Liver (tissue), 9 donors: ENCODE results near the gene AKR1B1. TPM values are rescaled to one million over a fixed set of nuclear protein-coding genes. Genes with fewer than 3 reads are reported as not detected.

Experiments used
- DNase-seq: peaks from one replicate; pipeline ENCODE4 v3.0.0-alpha.2; 2017; ENCODE audit warnings: low spot score
- H3K27ac ChIP-seq, 2 donors: one replicate each; pipeline ENCODE4 v1.7.0; 2013; ENCODE audit warnings: inconsistent platforms in 2 of 2, low read length in 2 of 2, control low read depth in 1 of 2, low read depth in 1 of 2, mild to moderate bottlenecking in 1 of 2
- H3K27me3 ChIP-seq, 4 donors: one replicate each; pipeline versions ENCODE4 v1.6.1 to v1.7.0; 2013; ENCODE audit warnings: low read length in 3 of 4, inconsistent platforms in 1 of 4, mild to moderate bottlenecking in 1 of 4, moderate library complexity in 1 of 4; ENCODE audit not compliant: control insufficient read depth in 4 of 4, insufficient read depth in 4 of 4
- H3K36me3 ChIP-seq, 4 donors: one replicate each; pipeline versions ENCODE4 v1.6.1 to v1.7.0; 2013; ENCODE audit warnings: low read length in 3 of 4, mild to moderate bottlenecking in 3 of 4, low read depth in 1 of 4, moderate library complexity in 1 of 4; ENCODE audit not compliant: control insufficient read depth in 4 of 4, insufficient read depth in 3 of 4
- H3K4me1 ChIP-seq, 4 donors: one replicate each; pipeline versions ENCODE4 v1.6.1 to v1.7.0; 2013; ENCODE audit warnings: low read length in 3 of 4, mild to moderate bottlenecking in 3 of 4, moderate library complexity in 1 of 4; ENCODE audit not compliant: control insufficient read depth in 4 of 4, insufficient read depth in 4 of 4
- H3K4me3 ChIP-seq, 3 donors: one replicate each; pipeline versions ENCODE4 v1.6.1 to v1.7.0; 2013; ENCODE audit warnings: low read length in 3 of 3, control low read depth in 1 of 3, low read depth in 1 of 3, mild to moderate bottlenecking in 1 of 3
- H3K9ac ChIP-seq, 2 donors: one replicate each; pipeline ENCODE4 v1.7.0; 2013; ENCODE audit warnings: low read length in 2 of 2, mild to moderate bottlenecking in 2 of 2, moderate library complexity in 2 of 2, control low read depth in 1 of 2, low read depth in 1 of 2
- H3K9me3 ChIP-seq, 4 donors: one replicate each; pipeline versions ENCODE4 v1.6.1 to v1.7.0; 2013; ENCODE audit warnings: low read length in 3 of 4; ENCODE audit not compliant: control insufficient read depth in 4 of 4
- ATF3 ChIP-seq: IDR thresholded peaks from 2 replicates; pipeline ENCODE4 v1.6.1; 2016; ENCODE audit warnings: antibody characterized with exemption
- CTCF ChIP-seq: fragments of 150-350 bp; IDR thresholded peaks from 2 replicates; pipeline ENCODE4 v1.5.1; 2017; ENCODE audit warnings: improper control_type of control experiment, low read depth, low read length; ENCODE audit not compliant: missing input control
- EGR1 ChIP-seq, 2 donors: IDR thresholded peaks; 2 replicates each; pipeline ENCODE4 v1.6.1; 2016 to 2018; ENCODE audit warnings: antibody characterized with exemption in 2 of 2, low read depth in 2 of 2
- FOXA1 ChIP-seq: IDR thresholded peaks from 2 replicates; pipeline ENCODE4 v1.6.1; 2016; ENCODE audit warnings: antibody characterized with exemption
- FOXA2 ChIP-seq: IDR thresholded peaks from 2 replicates; pipeline ENCODE4 v1.6.1; 2016; ENCODE audit warnings: antibody characterized with exemption
- GABPA ChIP-seq, 2 donors: IDR thresholded peaks in 1 of 2; conservative IDR thresholded peaks in 1 of 2; 2 replicates each; pipeline ENCODE4 v1.6.1; 2016; ENCODE audit warnings: antibody characterized with exemption in 2 of 2, mild to moderate bottlenecking in 1 of 2, moderate library complexity in 1 of 2
- HNF4A ChIP-seq, 2 donors: conservative IDR thresholded peaks; 2 replicates each; pipeline ENCODE4 v1.6.1; 2016; ENCODE audit warnings: antibody characterized with exemption in 2 of 2, mild to moderate bottlenecking in 2 of 2
- HNF4G ChIP-seq: IDR thresholded peaks from 2 replicates; pipeline ENCODE4 v1.6.1; 2016; ENCODE audit warnings: antibody characterized with exemption
- MAX ChIP-seq: IDR thresholded peaks from 2 replicates; pipeline ENCODE4 v1.6.1; 2016; ENCODE audit warnings: antibody characterized with exemption
- NR2F2 ChIP-seq: IDR thresholded peaks from 2 replicates; pipeline ENCODE4 v1.6.1; 2016; ENCODE audit warnings: antibody characterized with exemption
- RAD21 ChIP-seq, 2 donors: IDR thresholded peaks; 2 replicates each; pipeline ENCODE4 v1.6.1; 2016; ENCODE audit warnings: antibody characterized with exemption in 2 of 2, mild to moderate bottlenecking in 2 of 2
- REST ChIP-seq: IDR thresholded peaks from 2 replicates; pipeline ENCODE4 v1.6.1; 2016; ENCODE audit warnings: antibody characterized with exemption, mild to moderate bottlenecking
- RXRA ChIP-seq, 2 donors: IDR thresholded peaks; 2 replicates each; pipeline ENCODE4 v1.6.1; 2017 to 2018; ENCODE audit warnings: antibody characterized with exemption in 2 of 2, mild to moderate bottlenecking in 1 of 2
- SP1 ChIP-seq: IDR thresholded peaks from 2 replicates; pipeline ENCODE4 v1.6.1; 2018; ENCODE audit warnings: antibody characterized with exemption, mild to moderate bottlenecking
- TAF1 ChIP-seq: conservative IDR thresholded peaks from 2 replicates; pipeline ENCODE4 v1.6.1; 2016; ENCODE audit warnings: antibody characterized with exemption, mild to moderate bottlenecking
- YY1 ChIP-seq: IDR thresholded peaks from 2 replicates; pipeline ENCODE4 v1.6.1; 2016; ENCODE audit warnings: antibody characterized with exemption, mild to moderate bottlenecking
- ZBTB33 ChIP-seq: IDR thresholded peaks from 2 replicates; pipeline ENCODE4 v1.6.1; 2016; ENCODE audit warnings: antibody characterized with exemption
- WGBS: extraction: QIAGEN DNeasy Blood & Tissue Kit; methylation state at CpG from one replicate; pipeline ENCODE4 v1.1.7; 2013; 5-methylcytosine and 5-hydroxymethylcytosine counted together
- polyA plus RNA-seq, 2 donors: library from polyadenylated mRNA; stranded (reverse) in 1 of 2; unstranded in 1 of 2; fragments of 200-250 nt in 1 of 2; fragments of >200 nt in 1 of 2; fragmentation: Nextera tagmentation in 1 of 2; extraction: Ambion mirVana in 1 of 2; gene quantifications; one replicate each; pipeline versions ENCODE4 v1.2.1 to v1.2.3, GENCODE V29; 2013 to 2015
- total RNA-seq, 2 donors: library from RNA; depleted of rRNA; stranded (reverse); fragments of >200 nt; gene quantifications; one replicate each; pipeline ENCODE4 v1.2.3, GENCODE V29; 2014
- donor health status: healthy.
- donor health status: healthy.
- donor health status: healthy.
- donor health status: healthy.
- donor health status: healthy.

The AKR1B1 gene
- total and polyA plus RNA-seq, 4 donors = 10.8 to 12.6 (median 11.6) TPM

- Histone ChIP-seq H3K9me3 (no peaks in the 10 kb centered on the region), H3K4me3 (no peak overlapping the region), H3K27ac (no peak overlapping the region), H3K4me1 (no peaks in the 10 kb centered on the region), H3K9ac (no peak overlapping the region), H3K36me3 (no peaks in the 10 kb centered on the region), H3K27me3 (no peaks in the 10 kb centered on the region)
- WGBS = 77% methylated on average over 6 of the region's 6 CpGs
- no peak for TF ChIP-seq ZBTB33
- TF ChIP-seq HNF4G = no peak
- no peak for TF ChIP-seq HNF4A (conservative IDR thresholded peaks at IDR 0.05)
- no peak for TF ChIP-seq RAD21 (IDR thresholded peaks at IDR 0.05)
- no peak for TF ChIP-seq TAF1
- TF ChIP-seq FOXA1 = no peak
- no peak for TF ChIP-seq EGR1 (IDR thresholded peaks at IDR 0.05; ENCODE audit: low read depth in 2 of 2)
- no peak for TF ChIP-seq REST
- TF ChIP-seq ATF3 = no peak
- TF ChIP-seq SP1 = no peak
- no peak for TF ChIP-seq FOXA2
- TF ChIP-seq CTCF = no peak
- TF ChIP-seq GABPA (IDR thresholded peaks at IDR 0.05 in 1 of 2, conservative IDR thresholded peaks at IDR 0.05 in 1 of 2) = no peak
- no peak for TF ChIP-seq YY1
- TF ChIP-seq NR2F2 = no peak
- no peak for DNase-seq
Measured at GRCh38 chr7:134485203-134485602, 26.3 kb upstream of the AKR1B1 start.

GRCh38 chr7:134483296-134483695 lies 24.4 kb upstream of the AKR1B1 start:
- no peak overlapping the region for H3K9ac ChIP-seq
- no peak overlapping the region for H3K27ac ChIP-seq
- H3K36me3 ChIP-seq = no peaks in the 10 kb centered on the region
- 74% methylated on average over 2 of the region's 2 CpGs for WGBS
- no peak overlapping the region for H3K4me3 ChIP-seq
- no peaks in the 10 kb centered on the region for H3K9me3 ChIP-seq
- H3K4me1 ChIP-seq = no peaks in the 10 kb centered on the region
- H3K27me3 ChIP-seq = no peaks in the 10 kb centered on the region
- TF ChIP-seq CTCF (no peak), FOXA2 (no peak), YY1 (no peak), MAX (no peak), FOXA1 (no peak), RAD21 (IDR thresholded peaks at IDR 0.05) (no peak), HNF4A (conservative IDR thresholded peaks at IDR 0.05) (no peak), ZBTB33 (no peak), TAF1 (no peak), EGR1 (IDR thresholded peaks at IDR 0.05; ENCODE audit: low read depth in 2 of 2) (no peak), SP1 (no peak), ATF3 (no peak), RXRA (IDR thresholded peaks at IDR 0.05) (no peak), GABPA (IDR thresholded peaks at IDR 0.05 in 1 of 2, conservative IDR thresholded peaks at IDR 0.05 in 1 of 2) (no peak)
- no peak for DNase-seq
